ENCODE data around the gene TRIM7. TPM values are rescaled to one million over a fixed set of nuclear protein-coding genes. Genes with fewer than 3 reads are reported as not detected.
A peak's percentile ranks its signal among the peaks of the same experiment; 100 is the strongest.

Gene TRIM7
- total RNA-seq, 1 experiment from 2014 or later, result 30.2 TPM

GRCh38 chr5:181152406-181152805, 52.6 kb downstream of the TRIM7 start:
- no peak for TF ChIP-seq CBX3 (IDR thresholded peaks at IDR 0.05; ENCODE audit: low read depth)
- TF ChIP-seq MAX (IDR thresholded peaks at IDR 0.05), result no peak
- no TSS peak for BruUV-seq (replicated peaks)
- Histone ChIP-seq H3K9ac (ENCODE audit: low read length) (no peak overlapping the region), H3K4me3 (replicated peaks in 1 of 2; ENCODE audit: low read depth in 1 of 2, low read length in 2 of 2) (no peak overlapping the region), H3K27me3 (ENCODE audit: insufficient read depth, low read length) (no peaks in the 10 kb centered on the region), H3K9me3 (ENCODE audit: control insufficient read depth in 1 of 2, insufficient read depth in 1 of 2, low read depth in 1 of 2, low read length in 2 of 2) (no peaks in the 10 kb centered on the region), H4K20me1 (ENCODE audit: insufficient read depth) (no peaks in the 10 kb centered on the region), H3K27ac (ENCODE audit: low read depth, low read length) (no peak overlapping the region), H3K4me2 (ENCODE audit: low read length) (no peak overlapping the region), H3K9me2 (ENCODE audit: insufficient read depth) (no peaks in the 10 kb centered on the region), H3K79me2 (ENCODE audit: insufficient read depth, low read length) (no peaks in the 10 kb centered on the region), H2AFZ (ENCODE audit: low read depth, low read length, poor library complexity, severe bottlenecking) (no peak overlapping the region), H3K36me3 (ENCODE audit: control insufficient read depth in 1 of 2, insufficient read depth in 2 of 2, low read length in 2 of 2) (no peaks in the 10 kb centered on the region), H3K4me1 (ENCODE audit: control insufficient read depth in 1 of 2, insufficient read depth in 2 of 2, low read length in 2 of 2) (no peaks in the 10 kb centered on the region)
- no peak for DNase-seq (ENCODE audit: low read depth, low spot score)
- RAD21 ChIA-PET (ENCODE audit: low non-redundant PET in 1 of 2, low total read pairs in 2 of 2, uncharacterized antibody in 2 of 2, unreplicated experiment in 2 of 2), result no interaction called here
- ATAC-seq, result no peak
- POLR2A ChIA-PET, result no interaction called here
- CTCF ChIA-PET, result no interaction called here
- intact Hi-C loops (cut with micrococcal nuclease), result loop anchor here (10.0 kb wide), 1 partner anchor 108 kb away; the partner anchor contains the start of gene BTNL9

GRCh38 chr5:181151146-181151545, 53.9 kb downstream of the TRIM7 start:
- no peak for DNase-seq (ENCODE audit: low read depth, low spot score)
- CTCF ChIA-PET, result no interaction called here
- Histone ChIP-seq H3K4me2 (ENCODE audit: low read length) (no peak overlapping the region), H3K79me2 (ENCODE audit: insufficient read depth, low read length) (no peaks in the 10 kb centered on the region), H3K36me3 (ENCODE audit: control insufficient read depth in 1 of 2, insufficient read depth in 2 of 2, low read length in 2 of 2) (no peaks in the 10 kb centered on the region), H3K9me3 (ENCODE audit: control insufficient read depth in 1 of 2, insufficient read depth in 1 of 2, low read depth in 1 of 2, low read length in 2 of 2) (no peaks in the 10 kb centered on the region), H4K20me1 (ENCODE audit: insufficient read depth) (no peaks in the 10 kb centered on the region), H3K4me3 (replicated peaks in 1 of 2; ENCODE audit: low read depth in 1 of 2, low read length in 2 of 2) (no peak overlapping the region), H3K27ac (ENCODE audit: low read depth, low read length) (no peak overlapping the region), H3K9me2 (ENCODE audit: insufficient read depth) (no peaks in the 10 kb centered on the region), H3K9ac (ENCODE audit: low read length) (no peak overlapping the region), H3K4me1 (ENCODE audit: control insufficient read depth in 1 of 2, insufficient read depth in 2 of 2, low read length in 2 of 2) (no peaks in the 10 kb centered on the region), H3K27me3 (ENCODE audit: insufficient read depth, low read length) (no peaks in the 10 kb centered on the region), H2AFZ (ENCODE audit: low read depth, low read length, poor library complexity, severe bottlenecking) (no peak overlapping the region)
- BruUV-seq (replicated peaks), result no TSS peak
- peak; percentile 85 for ATAC-seq
- TF ChIP-seq SIN3A (IDR thresholded peaks at IDR 0.05; ENCODE audit: low read depth) (no peak), ZFX (IDR thresholded peaks at IDR 0.05) (no peak), MAX (IDR thresholded peaks at IDR 0.05) (peak; percentile 42; the same call in 1 of the 2 replicates), FOSL1 (IDR thresholded peaks at IDR 0.05; ENCODE audit: low read depth) (no peak), CTCF (IDR thresholded peaks at IDR 0.05 in 2 of 3, conservative IDR thresholded peaks at IDR 0.05 in 1 of 3; ENCODE audit: borderline replicate concordance in 1 of 3, insufficient read depth in 1 of 3, low read depth in 2 of 3, low read length in 2 of 3) (0 out of 6 replicates have a peak, but pooled peaks of 1 of the 3 experiments have one; percentile 14), ATF3 (IDR thresholded peaks at IDR 0.05) (no peak), ZBTB33 (IDR thresholded peaks at IDR 0.05; ENCODE audit: extremely low read depth, insufficient replicate concordance, low read length) (no peak), RAD21 (IDR thresholded peaks at IDR 0.05; ENCODE audit: low read depth) (peak; percentile 61), YY1 (IDR thresholded peaks at IDR 0.05; ENCODE audit: extremely low read depth, insufficient replicate concordance, low read depth, low read length) (no peak)
- intact Hi-C loops (cut with micrococcal nuclease), result loop anchor here (10.0 kb wide), 1 partner anchor 106 kb away; the partner anchor contains the start of gene BTNL9
- RAD21 ChIA-PET (ENCODE audit: low non-redundant PET in 1 of 2, low total read pairs in 2 of 2, uncharacterized antibody in 2 of 2, unreplicated experiment in 2 of 2), result interaction anchor here in 1 of 2 experiments (0.7 kb wide), 2 partner anchors 22 to 111 kb away, joined by 3 read pairs; partner anchors contain the start of gene BTNL9
- POLR2A ChIA-PET, result no interaction called here

Measured in HCT116 (cell line).